GM18505 (cell line): ENCODE data around the gene MLH1.
A peak's percentile ranks its signal among the peaks of the same experiment; 100 is the strongest.
"Not testable (repeated sequence)": the region's sequence is repeated elsewhere in the genome, so short reads cannot be mapped to it uniquely, and the experiment has no call there.

Experiments
- ATAC-seq: cut with Tn5 transposase; IDR thresholded peaks from one replicate; pipeline ENCODE4 v1.9.1; 2021; ENCODE audit not compliant: unreplicated experiment
- POLR2A ChIP-seq: IDR thresholded peaks from 4 replicates; pipeline ENCODE4 v1.6.1; 2011; ENCODE audit warnings: borderline replicate concordance; ENCODE audit not compliant: insufficient read depth, insufficient read length; ENCODE audit errors: extremely low read depth

Gene MLH1

GRCh38 chr3:37031096-37031682 lies 37.9 kb downstream of the MLH1 start:
- no peak for ATAC-seq
- TF ChIP-seq POLR2A: no peak

GRCh38 chr3:37032961-37033360 lies 39.6 kb downstream of the MLH1 start:
- TF ChIP-seq POLR2A: no peak
- no peak for ATAC-seq

GRCh38 chr3:37037352-37037751 lies 44.0 kb downstream of the MLH1 start:
- no peak for ATAC-seq
- no peak for TF ChIP-seq POLR2A

- ATAC-seq: no peak
- TF ChIP-seq POLR2A: no peak
These were observed 46.0 kb downstream of the MLH1 start for GRCh38 chr3:37039161-37039846.

GRCh38 chr3:37040231-37040630 lies 46.9 kb downstream of the MLH1 start:
- no peak for ATAC-seq
- TF ChIP-seq POLR2A: no peak

GRCh38 chr3:37041546-37042195 lies 48.4 kb downstream of the MLH1 start:
- no peak for TF ChIP-seq POLR2A
- no peak for ATAC-seq

GRCh38 chr3:37042712-37043111 lies 49.4 kb downstream of the MLH1 start:
- not testable (repeated sequence) for ATAC-seq

- ATAC-seq: no peak
- no peak for TF ChIP-seq POLR2A
These were observed 57.0 kb downstream of the MLH1 start for GRCh38 chr3:37050282-37050681.

GRCh38 chr3:37052860-37053259 lies 59.5 kb downstream of the MLH1 start:
- ATAC-seq: no peak
- no peak for TF ChIP-seq POLR2A

GRCh38 chr3:37053337-37053736 lies 60.0 kb downstream of the MLH1 start:
- ATAC-seq: no peak
- no peak for TF ChIP-seq POLR2A

- ATAC-seq: no peak
These were observed 60.4 kb downstream of the MLH1 start for GRCh38 chr3:37053753-37054152.

GRCh38 chr3:37054370-37054769 lies 61.1 kb downstream of the MLH1 start:
- peak; percentile 66 for ATAC-seq
- TF ChIP-seq POLR2A: no peak

More at GRCh38 chr3:37053753-37054152, 60.4 kb downstream of the MLH1 start:
- TF ChIP-seq POLR2A: no peak

GRCh38 chr3:37055077-37055476 lies 61.8 kb downstream of the MLH1 start:
- not testable (repeated sequence) for ATAC-seq

GRCh38 chr3:37056826-37057225 lies 63.5 kb downstream of the MLH1 start:
- no peak for ATAC-seq
- TF ChIP-seq POLR2A: no peak
